Upper lobe of left lung (tissue), 6 donors: Measurements from ENCODE around the gene MUL1. TPM values are rescaled to one million over a fixed set of nuclear protein-coding genes. Genes with fewer than 3 reads are reported as not detected.
A peak's percentile ranks its signal among the peaks of the same experiment; 100 is the strongest.

ENCODE experiments used
- ATAC-seq, 2 donors: fragments of 200-7000 bp; cut with Tn5 transposase; one replicate each; pipeline ENCODE4 v1.9.1; 2022; ENCODE audit warnings: mild to moderate bottlenecking in 2 of 2, moderate library complexity in 2 of 2; ENCODE audit not compliant: low FRiP score in 2 of 2
- DNase-seq, 2 donors: peaks; one replicate each; pipeline ENCODE4 v3.0.0-alpha.2; 2019 to 2020
- H3K27ac ChIP-seq, 4 donors: fragments of 200-600 bp; sonication (generic); one replicate each; pipeline ENCODE4 v1.5.1; 2016 to 2019
- H3K27me3 ChIP-seq, 4 donors: fragments of 200-600 bp; sonication (generic); one replicate each; pipeline ENCODE4 v1.5.1; 2017 to 2019
- H3K36me3 ChIP-seq, 4 donors: fragments of 200-600 bp; sonication (generic); one replicate each; pipeline ENCODE4 v1.5.1; 2016 to 2019
- H3K4me1 ChIP-seq, 4 donors: fragments of 200-600 bp; sonication (generic); one replicate each; pipeline ENCODE4 v1.5.1; 2018 to 2019
- H3K4me3 ChIP-seq, 4 donors: fragments of 200-600 bp; sonication (generic); one replicate each; pipeline ENCODE4 v1.5.1; 2017 to 2019; ENCODE audit warnings: mild to moderate bottlenecking in 2 of 4, moderate library complexity in 1 of 4
- H3K9me3 ChIP-seq, 4 donors: fragments of 200-600 bp; sonication (generic); one replicate each; pipeline ENCODE4 v1.5.1; 2018 to 2019
- EP300 ChIP-seq, 4 donors: sonication (generic); formaldehyde crosslinking; IDR thresholded peaks; one replicate each; pipeline ENCODE4 v1.5.1; 2017; ENCODE audit warnings: antibody characterized with exemption in 4 of 4, control low read depth in 2 of 4
- POLR2A ChIP-seq, 4 donors: fragments of 450-650 bp; IDR thresholded peaks; one replicate each; pipeline ENCODE4 v1.5.1; 2016 to 2017; ENCODE audit warnings: antibody characterized with exemption in 4 of 4, mild to moderate bottlenecking in 2 of 4
- POLR2AphosphoS5 ChIP-seq, 2 donors: sonication (generic); formaldehyde crosslinking; IDR thresholded peaks; one replicate each; pipeline ENCODE4 v1.5.1; 2017; ENCODE audit warnings: antibody characterized with exemption in 2 of 2
- WGBS, 2 donors: methylation state at CpG; one replicate each; pipeline ENCODE4 v1.1.5; 2017 to 2018; 5-methylcytosine and 5-hydroxymethylcytosine counted together
- total RNA-seq, 6 donors: library from RNA; depleted of rRNA in 4 of 6; stranded (reverse); fragments of >200 nt in 4 of 6; gene quantifications; one replicate each; pipeline versions ENCODE4 v1.1.0 to v1.2.1, GENCODE V29; 2016 to 2021
- TF ChIP-seq, protein P1 (sequence below), 6 experiments: fragments of 450-650 bp in 4 of 6; fragments of 200-600 bp in 2 of 6; sonication (generic) in 2 of 6; IDR thresholded peaks; one replicate each; pipeline ENCODE4 v1.5.1; 2016 to 2019; ENCODE audit warnings: antibody characterized with exemption in 6 of 6
- donor health status: DM: no; HTN: no; CAD: no; lungs with moderate emphysema.
- donor health status: DM: no; HTN: yes; CAD: no; lungs with severe emphysema.

The MUL1 gene
- total RNA-seq, 6 donors from 2014 or later: 15.7 to 39.3 (median 30.8) TPM

- Histone ChIP-seq H3K4me1 (peaks cover 5 to 25% (median 13%) of the 10 kb centered on the region in 4 donors), H3K36me3 (no peaks in the 10 kb centered on the region), H3K27ac (no peak within 1 kb of the TSS), H3K4me3 (peak within 1 kb of the TSS in 3 of 4 donors; percentile 8 to 35 (median 24)), H3K9me3 (no peaks in the 10 kb centered on the region), H3K27me3 (peaks cover 0 to 36% (median 21%) of the 10 kb centered on the region in 4 donors)
- 3% methylated on average over 21 to 37 of the region's 47 CpGs for WGBS, 2 donors
- DNase-seq (peak in 1 of 2 donors; percentile 87), ATAC-seq (peak in 1 of 2 donors; percentile 94)
- TF ChIP-seq EP300 (IDR thresholded peaks at IDR 0.05) (no peak), POLR2AphosphoS5 (IDR thresholded peaks at IDR 0.05) (no peak), POLR2A (IDR thresholded peaks at IDR 0.05) (no peak)
- TF ChIP-seq, protein P1, sequence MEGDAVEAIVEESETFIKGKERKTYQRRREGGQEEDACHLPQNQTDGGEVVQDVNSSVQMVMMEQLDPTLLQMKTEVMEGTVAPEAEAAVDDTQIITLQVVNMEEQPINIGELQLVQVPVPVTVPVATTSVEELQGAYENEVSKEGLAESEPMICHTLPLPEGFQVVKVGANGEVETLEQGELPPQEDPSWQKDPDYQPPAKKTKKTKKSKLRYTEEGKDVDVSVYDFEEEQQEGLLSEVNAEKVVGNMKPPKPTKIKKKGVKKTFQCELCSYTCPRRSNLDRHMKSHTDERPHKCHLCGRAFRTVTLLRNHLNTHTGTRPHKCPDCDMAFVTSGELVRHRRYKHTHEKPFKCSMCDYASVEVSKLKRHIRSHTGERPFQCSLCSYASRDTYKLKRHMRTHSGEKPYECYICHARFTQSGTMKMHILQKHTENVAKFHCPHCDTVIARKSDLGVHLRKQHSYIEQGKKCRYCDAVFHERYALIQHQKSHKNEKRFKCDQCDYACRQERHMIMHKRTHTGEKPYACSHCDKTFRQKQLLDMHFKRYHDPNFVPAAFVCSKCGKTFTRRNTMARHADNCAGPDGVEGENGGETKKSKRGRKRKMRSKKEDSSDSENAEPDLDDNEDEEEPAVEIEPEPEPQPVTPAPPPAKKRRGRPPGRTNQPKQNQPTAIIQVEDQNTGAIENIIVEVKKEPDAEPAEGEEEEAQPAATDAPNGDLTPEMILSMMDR (IDR thresholded peaks at IDR 0.05): no peak
Observed at GRCh38 chr1:20551945-20552727, 44.2 kb upstream of the MUL1 start, which contains the start of gene FAM43B. Gene FAM43B (plus strand): TSS chr1:20552573. CDS start chr1:20552974, 401 bp downstream.

GRCh38 chr1:20551161-20551560 is 43.2 kb upstream of the MUL1 start:
- no peak overlapping the region for H3K27ac ChIP-seq
- no peak for TF ChIP-seq POLR2A (IDR thresholded peaks at IDR 0.05)
- TF ChIP-seq, protein P1 (IDR thresholded peaks at IDR 0.05): no peak
- TF ChIP-seq POLR2AphosphoS5 (IDR thresholded peaks at IDR 0.05): no peak
- TF ChIP-seq EP300 (IDR thresholded peaks at IDR 0.05): no peak

DNA sequence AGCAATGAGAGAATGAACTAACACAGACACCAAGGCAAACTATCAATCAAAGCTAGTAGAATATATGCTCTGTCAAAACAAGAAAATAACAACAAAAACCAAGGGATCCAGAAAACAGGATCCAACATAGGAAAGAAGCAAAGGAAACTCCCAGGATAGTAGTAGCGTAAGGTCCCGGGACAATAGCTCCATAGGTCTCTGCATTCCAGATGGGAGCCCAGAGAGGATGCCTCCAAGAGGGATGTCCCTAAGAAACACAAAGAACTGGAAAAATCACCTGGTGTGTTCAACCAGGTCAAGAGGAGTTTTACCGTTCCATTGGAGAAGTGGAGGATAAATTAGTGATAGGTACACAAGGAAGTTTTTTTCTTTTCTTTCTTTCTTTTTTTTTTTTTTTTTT is 38.7 kb upstream of the MUL1 start:
- no peaks in the 10 kb centered on the region for H3K9me3 ChIP-seq
- 76 to 81% methylated on average over 3 of the region's 3 CpGs for WGBS, 2 donors
- H3K4me3 ChIP-seq: no peak overlapping the region
- TF ChIP-seq POLR2AphosphoS5 (IDR thresholded peaks at IDR 0.05): no peak
- no peak for TF ChIP-seq POLR2A (IDR thresholded peaks at IDR 0.05)
- no peaks in the 10 kb centered on the region for H3K4me1 ChIP-seq
- no peaks in the 10 kb centered on the region for H3K36me3 ChIP-seq
- no peak for ATAC-seq
- no peak overlapping the region for H3K27ac ChIP-seq
- peaks cover 0 to 4% (median 1%) of the 10 kb centered on the region in 4 donors for H3K27me3 ChIP-seq
- no peak for DNase-seq

More at GRCh38 chr1:20551161-20551560, 43.2 kb upstream of the MUL1 start:
- no peak for DNase-seq
- Histone ChIP-seq H3K9me3 (no peaks in the 10 kb centered on the region), H3K4me3 (no peak overlapping the region), H3K4me1 (peaks cover 5 to 25% (median 13%) of the 10 kb centered on the region in 4 donors), H3K36me3 (no peaks in the 10 kb centered on the region), H3K27me3 (peaks cover 0 to 34% (median 21%) of the 10 kb centered on the region in 4 donors)
- peak in 1 of 2 donors; percentile 55 for ATAC-seq
- 59 to 64% methylated on average over 3 of the region's 3 CpGs for WGBS, 2 donors

DNA sequence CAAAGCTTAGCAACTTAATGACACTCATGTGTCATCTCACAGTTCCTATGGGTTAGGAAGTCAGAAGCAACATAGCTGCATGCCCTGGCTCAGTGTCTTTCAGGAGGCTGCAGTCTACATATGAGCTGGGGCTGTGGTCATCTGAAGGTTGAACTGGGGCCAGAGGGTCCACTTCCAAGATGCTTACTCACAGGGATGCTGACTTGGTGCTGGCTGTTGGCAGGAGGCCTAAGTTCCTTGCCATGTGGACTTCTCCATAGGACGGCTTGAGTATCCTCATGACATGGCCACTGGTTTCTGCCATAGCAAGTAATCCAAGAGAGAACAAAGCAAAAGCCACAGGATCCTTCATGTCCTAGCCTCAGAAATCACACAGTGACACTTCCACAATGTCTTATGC is 32.3 kb upstream of the MUL1 start:
- 87 to 100% methylated on average over 1 of the region's 1 CpG for WGBS, 2 donors
- DNase-seq (no peak), ATAC-seq (no peak)
- Histone ChIP-seq H3K27me3 (no peaks in the 10 kb centered on the region), H3K36me3 (no peaks in the 10 kb centered on the region), H3K27ac (no peak overlapping the region), H3K4me3 (no peak overlapping the region), H3K9me3 (no peaks in the 10 kb centered on the region), H3K4me1 (no peaks in the 10 kb centered on the region)
- TF ChIP-seq, protein P1 (IDR thresholded peaks at IDR 0.05): no peak
- TF ChIP-seq EP300 (IDR thresholded peaks at IDR 0.05): no peak
- no peak for TF ChIP-seq POLR2A (IDR thresholded peaks at IDR 0.05)
- no peak for TF ChIP-seq POLR2AphosphoS5 (IDR thresholded peaks at IDR 0.05)

DNA sequence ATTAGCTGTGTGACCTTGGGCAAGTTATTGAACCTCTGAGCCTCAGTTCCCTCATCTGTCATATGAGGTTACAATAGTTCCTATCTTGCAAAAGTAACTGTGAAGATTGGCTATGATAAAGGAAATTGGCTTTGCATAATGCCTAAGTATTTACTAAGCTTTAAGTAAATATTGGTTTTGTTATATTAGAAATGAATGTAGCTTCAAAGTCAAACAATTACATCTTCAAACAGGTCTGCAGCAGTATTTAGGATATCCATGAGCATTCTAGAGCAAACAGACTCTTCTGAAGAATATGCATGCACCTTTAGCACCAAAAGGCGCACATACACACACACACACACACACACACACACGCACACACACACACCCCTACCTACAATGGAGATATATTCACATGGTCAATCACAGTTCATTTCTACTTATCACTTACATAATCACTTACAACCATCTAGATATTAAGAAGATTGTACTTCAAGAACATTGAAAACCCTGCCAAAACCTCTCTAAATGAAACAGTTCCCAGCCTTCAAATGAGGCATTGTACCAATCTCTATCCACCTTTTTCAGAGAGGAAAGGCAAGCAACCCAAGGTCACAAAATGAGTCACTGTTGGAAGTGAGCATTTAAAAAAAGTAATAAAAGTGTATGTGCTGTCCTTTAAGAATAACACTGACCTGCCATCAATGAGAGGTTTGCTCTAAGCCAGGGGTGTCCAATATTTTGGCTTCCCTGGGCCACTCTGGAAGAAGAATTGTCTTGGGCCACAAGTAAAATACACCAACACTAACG is 31.0 kb upstream of the MUL1 start:
- no peak overlapping the region for H3K4me3 ChIP-seq
- no peak overlapping the region for H3K27ac ChIP-seq
- no peaks in the 10 kb centered on the region for H3K4me1 ChIP-seq
- TF ChIP-seq POLR2AphosphoS5 (IDR thresholded peaks at IDR 0.05) (no peak), EP300 (IDR thresholded peaks at IDR 0.05) (no peak), POLR2A (IDR thresholded peaks at IDR 0.05) (no peak)
- TF ChIP-seq, protein P1 (IDR thresholded peaks at IDR 0.05): no peak
- DNase-seq (no peak), ATAC-seq (no peak)
- H3K27me3 ChIP-seq: no peaks in the 10 kb centered on the region
- 70 to 78% methylated on average over 3 of the region's 3 CpGs for WGBS, 2 donors
- no peaks in the 10 kb centered on the region for H3K36me3 ChIP-seq
- no peaks in the 10 kb centered on the region for H3K9me3 ChIP-seq
